Ramos (cell line): Measurements from ENCODE around the gene NLRX1.
"Not testable (repeated sequence)": the region's sequence is repeated elsewhere in the genome, so short reads cannot be mapped to it uniquely, and the experiment has no call there.

Experiments
- in situ Hi-C: fragments of 300-500 bp; cut with MboI; formaldehyde crosslinking; loops from one replicate; pipeline ENCODE4 v1.14.3; 2022; ENCODE audit warnings: low sequenced_read_pairs; ENCODE audit not compliant: unreplicated experiment

Gene NLRX1

DNA sequence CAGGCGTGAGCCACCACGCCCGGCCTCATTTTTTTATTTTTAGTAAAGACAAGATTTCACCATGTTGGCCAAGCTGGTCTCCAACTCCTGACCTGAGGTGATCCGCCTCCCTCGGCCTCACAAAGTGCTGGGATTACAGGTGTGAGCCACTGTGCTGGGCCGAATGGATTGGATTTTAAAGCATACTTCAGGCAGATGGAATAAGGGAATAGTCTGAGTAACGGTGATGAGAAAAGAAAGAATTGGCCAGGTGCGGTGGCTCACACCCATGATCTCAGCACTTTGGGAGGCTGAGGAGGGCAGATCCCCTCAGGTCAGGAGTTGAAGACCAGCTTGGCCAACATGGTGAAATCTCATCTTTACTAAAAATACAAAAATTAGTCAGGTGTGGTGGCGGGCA is 35.5 kb downstream of the NLRX1 start:
- in situ Hi-C loops: no loop called here

DNA sequence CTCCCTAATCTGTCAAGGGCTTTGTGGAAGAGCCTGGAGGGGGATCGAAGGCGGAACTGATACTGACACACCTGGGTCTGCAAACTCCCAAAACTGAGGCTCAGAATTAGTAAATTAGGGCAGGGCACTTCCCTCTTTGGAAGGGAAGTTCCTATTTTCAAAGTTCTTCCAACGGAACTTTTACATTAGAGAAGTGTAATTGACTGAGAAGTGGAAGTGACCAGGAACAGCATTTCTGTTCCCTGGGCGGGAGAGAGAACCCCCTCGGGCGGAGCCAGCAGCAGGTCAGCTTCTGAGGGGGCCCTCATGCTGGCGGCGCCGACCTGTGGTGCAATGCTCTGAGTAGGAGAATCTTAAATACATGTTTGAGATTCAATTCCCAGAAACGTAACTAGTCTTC is 36.6 kb downstream of the NLRX1 start:
- in situ Hi-C loops: no loop called here

DNA sequence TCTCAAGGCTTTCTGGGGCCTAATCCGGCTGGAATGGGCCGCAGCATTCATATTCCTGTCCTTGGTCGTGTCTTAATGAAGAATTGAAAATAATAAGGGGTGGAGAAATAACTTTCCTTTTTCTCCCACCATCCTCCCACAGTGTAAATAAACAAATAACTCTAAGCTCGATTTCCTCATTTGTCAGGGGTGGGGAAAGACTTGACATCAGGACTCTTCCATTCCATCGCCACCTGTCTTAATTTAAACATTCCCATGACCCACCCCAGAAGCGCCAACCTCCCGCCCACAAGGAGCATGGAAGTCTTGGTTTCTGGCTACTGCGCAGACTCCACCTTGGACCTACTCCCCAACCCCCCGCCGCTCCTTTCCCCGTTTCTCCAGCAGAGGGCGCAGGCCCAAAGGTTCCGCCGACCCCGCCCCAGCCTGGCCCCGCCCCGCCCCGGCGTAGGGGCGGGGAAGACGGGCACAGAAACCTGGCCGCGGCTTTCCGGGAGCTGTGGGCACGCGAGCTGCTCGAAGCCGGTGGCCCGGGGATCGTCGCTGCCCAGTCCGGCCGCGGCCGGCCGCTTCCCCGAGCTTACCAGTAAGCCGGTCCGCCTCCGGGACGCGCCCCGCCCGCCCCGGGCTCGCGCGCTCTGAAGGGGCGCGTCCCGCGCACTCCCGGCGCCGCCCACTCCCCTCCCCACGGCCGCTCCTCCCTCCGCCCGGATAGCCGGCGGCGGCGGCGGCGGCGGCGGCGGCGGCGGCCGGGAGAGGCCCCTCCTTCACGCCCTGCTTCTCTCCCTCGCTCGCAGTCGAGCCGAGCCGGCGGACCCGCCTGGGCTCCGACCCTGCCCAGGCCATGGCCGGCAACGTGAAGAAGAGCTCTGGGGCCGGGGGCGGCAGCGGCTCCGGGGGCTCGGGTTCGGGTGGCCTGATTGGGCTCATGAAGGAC is 37.3 kb downstream of the NLRX1 start, which contains the start of gene CBL:
CBL (plus strand) TSS at position 766 of the 937 bp plus-strand sequence; CDS start at position 845, 79 bp downstream.
- in situ Hi-C loops: no loop called here

DNA sequence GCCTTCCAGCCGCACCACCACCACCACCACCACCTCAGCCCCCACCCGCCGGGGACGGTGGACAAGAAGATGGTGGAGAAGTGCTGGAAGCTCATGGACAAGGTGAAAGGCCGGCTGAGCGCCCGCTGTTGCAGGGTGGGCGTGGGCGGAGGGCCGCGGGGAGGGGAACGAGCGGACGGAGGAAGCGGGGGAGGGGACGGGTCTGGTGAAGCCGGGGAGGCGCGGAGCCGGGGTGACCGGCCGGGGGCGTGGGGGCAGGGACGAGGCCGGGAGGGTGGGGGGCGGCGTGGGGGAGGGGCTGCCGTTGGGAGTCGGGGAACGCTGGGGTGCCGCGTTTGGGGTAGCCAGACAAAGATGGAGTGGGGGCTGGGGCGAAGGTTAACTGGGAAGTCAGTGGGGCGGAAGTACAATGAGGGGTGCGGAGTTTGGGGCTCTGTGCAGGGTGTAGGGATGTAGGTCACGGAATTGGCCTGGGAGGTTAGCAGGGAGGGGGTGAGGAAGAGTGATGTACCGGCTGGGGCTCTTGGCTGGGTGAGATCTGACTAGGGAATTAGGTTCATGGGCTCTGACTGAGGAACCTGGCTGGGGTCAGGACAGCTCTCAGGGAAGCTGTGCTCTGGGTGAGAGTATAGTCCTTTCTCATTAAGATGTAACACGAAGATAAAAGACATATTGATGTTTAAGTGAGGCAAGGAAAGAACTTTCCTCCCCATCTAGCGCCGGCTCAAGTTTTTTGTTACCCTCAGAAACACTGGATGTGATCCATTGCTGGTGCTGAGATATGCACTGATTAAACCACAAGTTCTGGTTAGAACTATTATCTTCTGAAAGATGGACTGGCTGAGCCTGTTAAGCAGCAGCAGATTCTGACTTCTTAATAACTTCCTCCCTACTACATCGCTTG is 38.2 kb downstream of the NLRX1 start:
- in situ Hi-C loops: no loop called here

DNA sequence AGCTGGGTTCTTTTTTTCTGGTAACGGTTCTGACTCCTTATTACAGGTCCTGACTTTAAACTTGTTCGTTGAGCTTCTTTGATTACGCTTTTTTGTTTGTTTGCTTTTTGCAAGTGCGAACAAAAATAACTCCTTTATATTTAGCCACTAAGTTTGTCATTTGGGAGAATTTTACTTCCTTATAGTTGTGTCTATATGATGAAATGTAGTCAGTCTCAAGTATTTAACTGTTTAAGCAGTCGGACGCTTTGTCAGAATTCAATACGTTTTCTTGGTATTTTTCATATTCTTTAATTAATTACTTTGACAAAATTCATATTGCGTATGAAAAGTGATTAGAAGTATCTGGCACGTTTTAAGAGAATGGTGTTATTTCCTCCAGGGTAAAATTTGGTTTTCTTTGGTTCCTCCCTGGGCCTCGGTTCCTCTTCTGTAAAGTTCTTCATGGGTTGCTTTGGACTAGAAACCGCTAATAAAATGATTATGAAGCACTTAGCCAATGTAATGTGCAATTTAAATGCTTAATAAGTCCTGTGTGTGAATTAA is 39.0 kb downstream of the NLRX1 start:
- in situ Hi-C loops: no loop called here

DNA sequence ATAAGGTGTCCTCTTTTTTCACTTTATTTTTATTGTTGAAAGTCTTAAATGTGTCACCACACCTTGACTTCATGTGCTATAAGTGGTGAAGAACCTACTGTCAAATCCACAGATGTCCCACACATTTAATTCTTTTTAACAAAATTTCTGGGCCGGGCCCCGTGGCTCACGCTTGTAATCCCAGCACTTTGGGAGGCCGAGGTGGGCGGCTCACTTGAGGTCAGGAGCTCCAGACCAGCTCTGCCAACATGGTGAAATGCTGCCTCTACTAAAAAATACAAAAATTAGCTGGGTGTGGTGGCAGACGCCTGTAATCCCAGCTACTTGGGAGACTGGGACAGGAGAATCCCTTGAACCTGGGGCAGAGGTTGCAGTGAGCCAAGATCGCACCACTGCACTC is 40.7 kb downstream of the NLRX1 start:
- in situ Hi-C loops: no loop called here

DNA sequence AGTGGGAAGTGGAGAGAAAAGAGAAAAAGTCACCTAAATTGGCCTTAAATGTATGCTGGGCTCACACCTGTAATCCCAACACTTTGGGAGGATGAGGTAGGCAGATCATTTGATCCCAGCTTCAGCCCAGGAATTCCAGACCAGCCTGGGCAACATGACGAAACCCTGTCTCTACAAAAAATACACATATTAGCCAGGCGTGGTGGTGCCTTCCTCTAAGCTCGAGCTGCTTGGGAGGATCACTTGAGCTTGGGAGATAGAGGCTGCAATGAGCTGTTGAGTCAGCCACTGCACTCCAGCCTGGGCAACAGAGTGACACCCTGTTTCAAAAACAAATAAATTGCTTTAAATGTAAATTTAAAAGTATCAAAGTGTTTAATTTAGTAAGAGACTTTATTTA is 41.5 kb downstream of the NLRX1 start:
- in situ Hi-C loops: no loop called here

DNA sequence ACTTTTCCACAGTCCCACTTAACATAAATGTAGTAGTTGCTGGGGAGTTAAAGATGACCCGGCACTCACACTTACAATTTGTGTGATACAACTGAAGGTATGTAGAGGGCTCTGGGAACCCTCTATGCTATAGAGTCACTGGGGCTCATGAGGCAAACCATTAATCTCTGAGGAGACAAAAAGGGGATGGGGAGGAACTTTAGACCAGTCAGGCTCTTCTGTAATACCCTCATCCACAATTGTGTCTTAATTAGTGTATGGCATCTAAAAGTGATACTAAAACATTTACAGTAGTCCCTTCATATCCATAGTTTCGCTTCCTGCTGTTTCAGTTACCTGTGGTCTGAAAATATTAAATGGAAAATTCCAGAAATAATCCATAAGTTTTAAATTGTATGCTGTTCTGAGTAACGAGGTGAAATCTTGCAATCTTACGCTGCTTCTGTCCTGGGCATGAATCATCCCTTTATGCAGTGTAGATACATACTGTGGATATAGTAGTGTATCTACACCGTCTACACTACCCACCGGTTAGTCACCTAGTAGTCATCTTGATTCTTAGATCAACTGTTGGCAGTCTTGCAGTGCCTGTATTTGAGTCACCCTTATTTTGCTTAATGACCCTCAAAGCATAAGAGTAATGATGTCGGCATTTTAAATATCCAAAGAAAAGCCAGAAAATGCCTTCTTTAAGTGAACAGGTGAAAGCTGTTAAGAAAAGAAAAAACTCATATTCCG is 49.8 kb downstream of the NLRX1 start:
- in situ Hi-C loops: no loop called here

DNA sequence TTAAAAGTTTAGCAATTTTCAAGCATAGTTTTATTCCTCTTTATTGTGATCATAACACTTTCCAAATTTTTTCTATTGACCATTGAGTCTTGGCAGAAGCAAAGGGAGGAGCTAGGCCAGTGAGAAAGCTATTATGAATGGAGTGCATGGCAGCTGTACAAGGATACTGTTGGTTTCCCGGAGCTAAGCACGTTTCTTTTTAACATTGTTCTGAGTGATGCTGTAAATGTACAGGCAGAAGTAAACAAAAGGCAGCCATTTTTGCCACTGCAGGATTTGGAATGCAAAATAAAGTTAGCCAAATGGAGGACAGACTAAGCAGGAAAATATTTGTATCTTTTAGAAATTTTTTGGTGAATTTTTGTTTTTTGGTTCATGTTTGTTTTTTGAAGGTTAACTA is 53.8 kb downstream of the NLRX1 start:
- in situ Hi-C loops: no loop called here

DNA sequence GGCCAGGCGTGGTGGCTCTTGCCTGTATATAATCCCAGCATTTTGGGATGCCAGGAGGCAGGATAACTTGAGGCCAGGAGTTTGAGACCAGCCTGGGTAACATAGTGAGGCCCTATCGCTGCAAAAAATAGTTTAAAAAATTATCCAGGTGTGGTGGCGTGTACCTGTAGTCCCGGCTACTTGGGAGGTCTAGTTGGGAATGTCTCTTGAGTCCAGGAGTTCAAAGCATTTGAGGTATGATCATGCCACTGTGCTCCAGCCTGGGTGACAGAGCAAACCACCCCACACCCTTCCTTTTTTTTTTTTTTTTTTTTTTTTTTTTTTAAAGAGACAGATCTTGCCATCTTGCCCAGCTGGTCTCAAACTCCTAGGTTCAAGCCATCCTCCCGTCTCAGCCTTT is 54.4 kb downstream of the NLRX1 start:
- in situ Hi-C loops: no loop called here

DNA sequence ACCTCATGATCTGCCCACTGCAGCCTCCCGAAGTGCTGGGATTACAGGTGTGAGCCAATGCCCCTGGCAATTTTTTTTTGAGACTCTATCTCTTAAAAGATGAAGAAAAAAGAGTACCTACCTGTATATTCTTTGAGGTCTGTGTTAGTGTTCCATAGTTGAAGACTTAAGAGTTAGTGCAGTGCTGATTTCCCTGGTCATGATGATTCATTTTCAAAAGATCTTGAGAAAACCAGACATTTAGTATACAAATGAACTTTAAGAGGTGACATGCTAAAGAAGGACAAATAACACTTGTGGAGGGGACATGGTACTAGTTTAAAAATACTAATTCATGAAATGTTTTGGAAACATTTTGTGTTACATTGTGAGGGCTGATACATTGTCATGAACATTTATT is 55.3 kb downstream of the NLRX1 start:
- in situ Hi-C loops: no loop called here

DNA sequence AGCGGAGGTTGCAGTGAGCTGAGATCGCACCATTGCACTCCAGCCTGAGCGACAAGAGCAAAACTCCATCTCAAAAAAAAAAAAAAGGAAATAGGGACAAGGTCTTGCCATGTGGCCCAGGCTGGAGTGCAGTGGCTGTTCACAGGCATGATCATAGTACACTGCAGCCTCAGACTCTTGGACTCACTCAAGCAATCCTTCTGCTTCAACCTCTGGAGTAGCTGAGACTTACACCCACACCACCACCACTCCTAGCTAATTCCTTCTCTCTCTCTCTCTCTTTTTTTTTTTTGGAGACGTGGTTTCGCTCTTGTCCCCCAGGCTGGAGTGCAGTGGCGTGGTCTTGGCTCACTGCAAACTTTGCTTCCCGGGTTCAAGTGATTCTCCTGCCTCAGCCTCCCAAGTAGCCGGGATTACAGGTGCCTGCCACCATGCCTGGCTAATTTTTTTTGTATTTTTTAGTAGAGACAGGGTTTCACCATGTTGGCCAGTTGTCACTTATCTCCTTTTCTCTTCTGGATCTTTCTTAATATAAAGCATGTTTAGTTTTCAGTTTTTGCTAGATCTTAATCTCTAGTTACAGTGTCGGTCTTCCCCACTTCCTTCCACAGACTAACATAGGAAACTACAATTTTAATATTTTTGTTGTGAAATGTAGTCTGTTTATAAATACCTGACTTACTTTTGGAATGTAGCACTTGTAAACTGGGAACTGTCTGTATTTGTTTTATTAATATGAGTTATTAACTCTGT is 60.2 kb downstream of the NLRX1 start:
- in situ Hi-C loops: not testable (repeated sequence)

DNA sequence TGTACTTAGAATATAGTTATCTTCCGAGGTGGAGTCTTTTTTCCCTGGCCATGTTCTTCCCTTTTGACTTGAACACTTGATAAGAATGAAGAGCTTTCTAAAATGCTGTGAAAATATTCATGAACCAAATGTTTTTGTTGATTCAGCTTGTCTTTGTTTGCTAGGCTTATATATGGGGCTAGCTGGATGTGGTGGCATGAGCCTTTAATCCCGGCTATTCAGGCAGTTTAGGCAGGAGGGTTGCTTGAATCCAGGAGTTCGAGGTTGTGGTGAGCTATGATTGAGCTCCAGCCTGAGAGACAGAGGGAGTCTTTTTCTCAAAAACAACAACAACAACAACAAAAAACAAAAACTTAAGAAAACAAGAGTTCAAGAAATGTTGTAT is 60.8 kb downstream of the NLRX1 start:
- in situ Hi-C loops: no loop called here

DNA sequence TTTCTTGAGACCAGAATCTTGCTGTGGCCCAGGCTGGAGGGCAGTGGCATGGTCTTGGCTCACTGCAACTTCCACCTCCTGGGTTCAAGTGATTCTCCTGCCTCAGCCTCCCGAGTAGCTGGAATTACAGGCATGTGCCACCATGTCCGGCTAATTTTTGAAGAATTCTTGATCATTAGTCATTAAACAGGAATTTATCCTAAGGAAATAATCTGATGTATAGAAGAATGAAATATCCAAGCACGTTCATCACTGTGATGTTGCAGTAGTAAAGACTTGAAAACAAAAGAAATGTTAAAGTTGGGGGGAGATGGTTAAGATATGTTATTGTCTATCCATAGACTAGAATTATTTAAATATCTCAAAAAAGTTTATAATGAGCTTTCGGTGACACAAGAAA is 61.2 kb downstream of the NLRX1 start:
- in situ Hi-C loops: no loop called here
